ENCODE measurements around the gene USP9X.

USP9X gene

GRCh38 chrX:41084893-41085511 lies at the start of gene USP9X:
Gene USP9X, plus strand, starts transcription at chrX:41085445. Its CDS starts 38,184 bp downstream, at chrX:41123629.
- TF ChIP-seq, protein P1, sequence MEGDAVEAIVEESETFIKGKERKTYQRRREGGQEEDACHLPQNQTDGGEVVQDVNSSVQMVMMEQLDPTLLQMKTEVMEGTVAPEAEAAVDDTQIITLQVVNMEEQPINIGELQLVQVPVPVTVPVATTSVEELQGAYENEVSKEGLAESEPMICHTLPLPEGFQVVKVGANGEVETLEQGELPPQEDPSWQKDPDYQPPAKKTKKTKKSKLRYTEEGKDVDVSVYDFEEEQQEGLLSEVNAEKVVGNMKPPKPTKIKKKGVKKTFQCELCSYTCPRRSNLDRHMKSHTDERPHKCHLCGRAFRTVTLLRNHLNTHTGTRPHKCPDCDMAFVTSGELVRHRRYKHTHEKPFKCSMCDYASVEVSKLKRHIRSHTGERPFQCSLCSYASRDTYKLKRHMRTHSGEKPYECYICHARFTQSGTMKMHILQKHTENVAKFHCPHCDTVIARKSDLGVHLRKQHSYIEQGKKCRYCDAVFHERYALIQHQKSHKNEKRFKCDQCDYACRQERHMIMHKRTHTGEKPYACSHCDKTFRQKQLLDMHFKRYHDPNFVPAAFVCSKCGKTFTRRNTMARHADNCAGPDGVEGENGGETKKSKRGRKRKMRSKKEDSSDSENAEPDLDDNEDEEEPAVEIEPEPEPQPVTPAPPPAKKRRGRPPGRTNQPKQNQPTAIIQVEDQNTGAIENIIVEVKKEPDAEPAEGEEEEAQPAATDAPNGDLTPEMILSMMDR (IDR thresholded peaks at IDR 0.05): no peak
- TF ChIP-seq ZFX (IDR thresholded peaks at IDR 0.05; ENCODE audit: borderline replicate concordance): no peak

DNA sequence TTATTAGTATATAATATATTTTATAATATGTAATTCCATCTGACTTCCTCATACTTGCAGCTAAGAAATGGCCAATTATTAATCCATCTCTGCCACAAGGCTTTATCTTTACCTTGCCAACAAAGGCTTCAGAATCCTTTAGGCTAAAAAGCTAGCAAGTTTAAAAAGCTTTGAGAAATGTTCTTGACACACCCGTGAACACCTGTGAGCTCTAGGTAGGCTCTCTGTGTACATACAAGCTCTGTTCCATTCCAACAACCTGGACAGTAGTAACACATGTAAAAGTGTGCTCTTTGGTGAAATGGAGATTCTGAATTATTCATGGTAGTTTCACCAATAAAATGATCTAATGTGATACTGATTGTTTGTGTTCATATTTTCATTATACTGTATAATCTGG lies 49.7 kb upstream of the USP9X start:
- H3K27ac ChIP-seq: no peak overlapping the region
- TF ChIP-seq, protein P1 (IDR thresholded peaks at IDR 0.05): no peak
- TF ChIP-seq ZFX (IDR thresholded peaks at IDR 0.05; ENCODE audit: borderline replicate concordance): no peak

More at GRCh38 chrX:41084893-41085511, at the start of gene USP9X:
- peak within 1 kb of the TSS; percentile 95 for H3K27ac ChIP-seq

DNA sequence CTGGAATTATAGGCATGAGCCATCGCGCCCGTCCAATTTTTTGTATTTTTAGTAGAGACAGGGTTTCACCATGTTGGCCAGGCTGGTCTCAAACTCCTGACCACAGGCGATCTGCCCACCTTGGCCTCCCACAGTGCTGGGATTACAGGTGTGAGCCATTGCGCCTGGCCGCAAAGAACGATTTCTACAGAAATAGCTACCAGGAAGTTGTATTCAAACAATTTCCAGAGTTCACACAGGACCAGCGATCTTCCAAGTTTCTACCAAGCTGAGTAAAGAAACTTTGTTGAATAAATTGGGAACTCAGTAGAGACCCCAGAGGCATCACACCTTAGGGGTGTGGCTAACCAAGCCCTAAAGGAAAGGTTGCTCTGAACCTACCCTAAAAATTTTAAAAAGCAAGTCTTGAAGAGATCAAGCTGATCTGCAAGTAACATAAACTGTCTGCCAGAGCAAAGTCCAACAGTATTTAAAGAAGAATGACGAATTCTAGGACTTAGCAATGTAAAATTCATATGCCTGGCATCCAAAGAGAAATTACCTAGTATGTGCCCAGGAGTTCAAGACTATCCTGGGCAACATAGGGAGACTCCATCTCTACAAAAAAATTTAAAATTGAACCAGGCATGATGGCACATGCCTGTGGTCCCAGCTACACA lies 48.4 kb upstream of the USP9X start:
- no peak overlapping the region for H3K27ac ChIP-seq
- TF ChIP-seq, protein P1 (IDR thresholded peaks at IDR 0.05): no peak
- no peak for TF ChIP-seq ZFX (IDR thresholded peaks at IDR 0.05; ENCODE audit: borderline replicate concordance)

DNA sequence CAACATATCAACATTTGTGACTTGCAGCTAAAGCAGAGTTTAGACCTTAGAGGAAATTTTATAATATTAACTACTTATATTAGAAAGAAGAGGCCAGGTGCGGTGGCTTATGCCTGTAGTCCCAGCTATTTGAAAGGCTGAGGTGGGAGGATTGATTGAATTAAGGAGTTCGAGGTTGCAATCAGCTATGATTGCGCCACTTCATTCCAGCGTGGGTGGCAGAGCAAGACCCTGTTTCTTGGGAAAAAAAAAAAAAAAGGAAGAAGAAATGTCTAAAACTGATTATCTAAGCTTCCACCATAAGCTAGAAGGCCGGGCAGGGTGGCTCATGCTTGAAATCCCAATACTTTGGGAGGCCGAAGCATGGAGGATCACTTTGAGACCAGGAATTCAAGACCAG lies 42.0 kb upstream of the USP9X start:
- H3K27ac ChIP-seq: no peak overlapping the region
- TF ChIP-seq, protein P1 (IDR thresholded peaks at IDR 0.05): no peak
- TF ChIP-seq ZFX (IDR thresholded peaks at IDR 0.05; ENCODE audit: borderline replicate concordance): no peak

- H3K27ac ChIP-seq: no peak overlapping the region
- no peak for TF ChIP-seq ZFX (IDR thresholded peaks at IDR 0.05; ENCODE audit: borderline replicate concordance)
- TF ChIP-seq, protein P1 (IDR thresholded peaks at IDR 0.05): no peak
Observed at GRCh38 chrX:41043674-41044345, 41.4 kb upstream of the USP9X start.

- TF ChIP-seq ZFX (IDR thresholded peaks at IDR 0.05; ENCODE audit: borderline replicate concordance): no peak
- TF ChIP-seq, protein P1 (IDR thresholded peaks at IDR 0.05): no peak
Observed at GRCh38 chrX:41045960-41046567, 39.2 kb upstream of the USP9X start.

More at GRCh38 chrX:41045960-41046567, 39.2 kb upstream of the USP9X start:
- no peak overlapping the region for H3K27ac ChIP-seq

All from 22Rv1 (cell line).